GM12891 (cell line): ENCODE results near the gene PRSS50.
A peak's percentile ranks its signal among the peaks of the same experiment; 100 is the strongest.

Experiments
- DNase-seq: peaks from one replicate; pipeline ENCODE4 v3.0.0; 2011; ENCODE audit warnings: low spot score; ENCODE audit not compliant: insufficient read length
- FAIRE-seq: peaks from 2 replicates; lab custom pipeline; 2011; peaks lifted over from hg19 to GRCh38; lab: Jason Lieb, UNC
- PAX5 ChIP-seq: IDR thresholded peaks from 2 replicates; pipeline ENCODE4 v1.6.1; 2011; ENCODE audit warnings: low read length, moderate library complexity, mild to moderate bottlenecking; ENCODE audit not compliant: insufficient read depth, severe bottlenecking
- POLR2A ChIP-seq: IDR thresholded peaks from 2 replicates; pipeline ENCODE4 v1.6.1; 2011; ENCODE audit warnings: low read depth, low read length, control low read depth
- POLR2AphosphoS5 ChIP-seq: IDR thresholded peaks from 2 replicates; pipeline ENCODE4 v1.6.1; 2011; ENCODE audit warnings: low read depth, low read length, control low read depth
- POU2F2 ChIP-seq: IDR thresholded peaks from 2 replicates; pipeline ENCODE4 v1.6.1; 2011; ENCODE audit warnings: low read depth, mild to moderate bottlenecking, control low read depth, low read length, moderate library complexity
- SPI1 ChIP-seq: IDR thresholded peaks from 2 replicates; pipeline ENCODE4 v1.6.1; 2011; ENCODE audit warnings: low read depth, low read length, control low read depth
- TAF1 ChIP-seq: IDR thresholded peaks from 2 replicates; pipeline ENCODE4 v1.6.1; 2011; ENCODE audit warnings: low read depth, low read length, control low read depth

The PRSS50 gene

GRCh38 chr3:46670000-46670890, 47.4 kb downstream of the PRSS50 start:
- DNase-seq = peak; percentile 5
- TF ChIP-seq POLR2AphosphoS5 (no peak), PAX5 (no peak), SPI1 (no peak), TAF1 (no peak), POLR2A (no peak), POU2F2 (no peak)
- FAIRE-seq = no peak

GRCh38 chr3:46669191-46669999, 48.3 kb downstream of the PRSS50 start:
- FAIRE-seq = no peak
- no peak for TF ChIP-seq PAX5
- no peak for TF ChIP-seq SPI1
- no peak for TF ChIP-seq POU2F2
- TF ChIP-seq POLR2A = no peak
- no peak for TF ChIP-seq TAF1
- no peak for TF ChIP-seq POLR2AphosphoS5
- DNase-seq = peak; percentile 5

- no peak for FAIRE-seq
- peak; percentile 2 for DNase-seq
- no peak for TF ChIP-seq POLR2A
- TF ChIP-seq TAF1 = no peak
- no peak for TF ChIP-seq SPI1
- TF ChIP-seq PAX5 = no peak
- TF ChIP-seq POLR2AphosphoS5 = no peak
- TF ChIP-seq POU2F2 = no peak
These were observed 49.1 kb downstream of the PRSS50 start for GRCh38 chr3:46668591-46668990.

- no peak for TF ChIP-seq SPI1
- DNase-seq = peak; percentile 4
These were observed 49.6 kb downstream of the PRSS50 start for GRCh38 chr3:46668116-46668515.

GRCh38 chr3:46667657-46668056, 50.0 kb downstream of the PRSS50 start:
- TF ChIP-seq PAX5 (no peak), POLR2AphosphoS5 (no peak), TAF1 (no peak), POU2F2 (no peak), POLR2A (no peak), SPI1 (no peak)
- DNase-seq (peak; percentile 1), FAIRE-seq (no peak)

More at GRCh38 chr3:46668116-46668515, 49.6 kb downstream of the PRSS50 start:
- FAIRE-seq = no peak

GRCh38 chr3:46667061-46667621, 50.5 kb downstream of the PRSS50 start:
- DNase-seq = no peak
- no peak for FAIRE-seq
- no peak for TF ChIP-seq PAX5
- TF ChIP-seq SPI1 = no peak
- TF ChIP-seq POU2F2 = no peak
- no peak for TF ChIP-seq POLR2A
- no peak for TF ChIP-seq POLR2AphosphoS5
- TF ChIP-seq TAF1 = no peak

GRCh38 chr3:46666453-46666845, 51.2 kb downstream of the PRSS50 start:
- DNase-seq (no peak), FAIRE-seq (no peak)
- TF ChIP-seq POLR2AphosphoS5 (no peak), TAF1 (no peak), SPI1 (no peak), PAX5 (no peak), POU2F2 (no peak), POLR2A (no peak)

- no peak for TF ChIP-seq POLR2A
- TF ChIP-seq PAX5 = no peak
- no peak for TF ChIP-seq TAF1
- TF ChIP-seq POU2F2 = no peak
- no peak for TF ChIP-seq SPI1
- no peak for TF ChIP-seq POLR2AphosphoS5
- DNase-seq = peak; percentile 1
- no peak for FAIRE-seq
These were observed 51.8 kb downstream of the PRSS50 start for GRCh38 chr3:46665763-46666452.
